PFSK-1 (cell line): ENCODE results near the gene SCGB2B2.

Source experiments
- REST ChIP-seq, 2 experiments: IDR thresholded peaks; 2 replicates each; pipeline versions ENCODE4 v1.6.1 to v1.8.0; 2011 to 2012; ENCODE audit warnings: low read depth in 2 of 2, low read length in 2 of 2, control low read depth in 1 of 2, inconsistent platforms in 1 of 2, mild to moderate bottlenecking in 1 of 2, moderate library complexity in 1 of 2; ENCODE audit not compliant: insufficient read depth in 1 of 2
- SIN3A ChIP-seq: IDR thresholded peaks from 2 replicates; pipeline ENCODE4 v1.6.1; 2012; ENCODE audit warnings: mild to moderate bottlenecking, low read length, moderate library complexity, borderline replicate concordance; ENCODE audit not compliant: insufficient read depth

- TF ChIP-seq SIN3A (no peak), REST (IDR thresholded peaks at IDR 0.05; ENCODE audit: insufficient read depth in 1 of 2, low read depth in 2 of 2, low read length in 2 of 2) (no peak)
Observed at GRCh38 chr19:34711890-34712289, 34.9 kb upstream of the SCGB2B2 start.
